H9 (cell line): Measurements from ENCODE around the gene CIT. TPM values are rescaled to one million over a fixed set of nuclear protein-coding genes. Genes with fewer than 3 reads are reported as not detected.

Experiments
- DNase-seq: peaks from one replicate; pipeline ENCODE4 v3.0.0-alpha.2; 2017
- H2AFZ ChIP-seq: one replicate; pipeline ENCODE4 v1.6.1; 2013; ENCODE audit warnings: mild to moderate bottlenecking, low read length, control low read depth, moderate library complexity
- H2AK5ac ChIP-seq: 2 replicates; pipeline ENCODE4 v1.6.1; 2013; ENCODE audit warnings: low read length, control low read depth, mixed read lengths; ENCODE audit not compliant: insufficient read length
- H2BK120ac ChIP-seq: one replicate; pipeline ENCODE4 v1.6.1; 2013; ENCODE audit warnings: low read depth, mild to moderate bottlenecking, low read length, control low read depth, inconsistent platforms; ENCODE audit not compliant: poor library complexity, severe bottlenecking
- H2BK12ac ChIP-seq: 2 replicates; pipeline ENCODE4 v1.6.1; 2013; ENCODE audit warnings: low read length, control low read depth, mixed read lengths, low read depth; ENCODE audit not compliant: insufficient read length
- H2BK15ac ChIP-seq: 2 replicates; pipeline ENCODE4 v1.6.1; 2013; ENCODE audit warnings: low read depth, low read length, control low read depth
- H2BK20ac ChIP-seq: one replicate; pipeline ENCODE4 v1.6.1; 2013; ENCODE audit warnings: low read depth, mild to moderate bottlenecking, low read length, control low read depth, inconsistent platforms; ENCODE audit not compliant: poor library complexity, severe bottlenecking
- H2BK5ac ChIP-seq: 2 replicates; pipeline ENCODE4 v1.6.1; 2013; ENCODE audit warnings: low read length, control low read depth, mixed read lengths; ENCODE audit not compliant: insufficient read length
- H3K14ac ChIP-seq: 2 replicates; pipeline ENCODE4 v1.6.1; 2013; ENCODE audit warnings: low read length, control low read depth; ENCODE audit not compliant: insufficient read depth
- H3K18ac ChIP-seq: 2 replicates; pipeline ENCODE4 v1.6.1; 2013; ENCODE audit warnings: low read depth, mild to moderate bottlenecking, mixed read lengths, low read length, control low read depth; ENCODE audit not compliant: insufficient read length
- H3K23ac ChIP-seq: 2 replicates; pipeline ENCODE4 v1.6.1; 2013; ENCODE audit warnings: low read length, control low read depth, mixed read lengths, low read depth; ENCODE audit not compliant: insufficient read length
- H3K23me2 ChIP-seq: 2 replicates; pipeline ENCODE4 v1.6.1; 2013; ENCODE audit warnings: low read depth, mild to moderate bottlenecking, mixed read lengths, low read length, control low read depth; ENCODE audit not compliant: insufficient read length, poor library complexity, severe bottlenecking
- H3K27ac ChIP-seq: 2 replicates; pipeline ENCODE4 v1.5.1; 2013; ENCODE audit warnings: low read length, control low read depth, mixed read lengths, low read depth; ENCODE audit not compliant: insufficient read length
- H3K27me3 ChIP-seq: 2 replicates; pipeline ENCODE4 v1.6.1; 2013; ENCODE audit warnings: low read length, control low read depth, inconsistent platforms; ENCODE audit not compliant: insufficient read depth
- H3K4ac ChIP-seq: 2 replicates; pipeline ENCODE4 v1.6.1; 2013; ENCODE audit warnings: low read depth, mild to moderate bottlenecking, control low read depth, inconsistent platforms, low read length, moderate library complexity
- H3K4me1 ChIP-seq: 2 replicates; pipeline ENCODE4 v1.6.1; 2013; ENCODE audit warnings: low read length, control low read depth, inconsistent platforms; ENCODE audit not compliant: insufficient read depth
- H3K4me2 ChIP-seq: 2 replicates; pipeline ENCODE4 v1.6.1; 2013; ENCODE audit warnings: low read length, control low read depth, mixed read lengths; ENCODE audit not compliant: insufficient read length, insufficient read depth
- H3K56ac ChIP-seq: 2 replicates; pipeline ENCODE4 v1.6.1; 2013; ENCODE audit warnings: low read depth, mild to moderate bottlenecking, mixed read lengths, low read length, control low read depth; ENCODE audit not compliant: insufficient read length
- H3K79me1 ChIP-seq: 2 replicates; pipeline ENCODE4 v1.6.1; 2013; ENCODE audit warnings: low read depth, mild to moderate bottlenecking, moderate library complexity, low read length, control low read depth, inconsistent platforms; ENCODE audit not compliant: insufficient read depth, poor library complexity, severe bottlenecking
- H3K79me2 ChIP-seq: 2 replicates; pipeline ENCODE4 v1.6.1; 2013; ENCODE audit warnings: low read length, control low read depth, inconsistent platforms; ENCODE audit not compliant: insufficient read depth
- H3K9ac ChIP-seq: 2 replicates; pipeline ENCODE4 v1.6.1; 2013; ENCODE audit warnings: low read length, control low read depth, mixed read lengths; ENCODE audit not compliant: insufficient read length; ENCODE audit errors: extremely low read depth
- H3K9me3 ChIP-seq: one replicate; pipeline ENCODE4 v1.6.1; 2013; ENCODE audit warnings: low read depth, low read length, inconsistent platforms; ENCODE audit not compliant: control insufficient read depth
- H3T11ph ChIP-seq: one replicate; pipeline ENCODE4 v1.6.1; 2013; ENCODE audit warnings: mild to moderate bottlenecking, low read length, control low read depth, inconsistent platforms
- H4K20me1 ChIP-seq: one replicate; pipeline ENCODE4 v1.6.1; 2013; ENCODE audit not compliant: control insufficient read depth, insufficient read length, insufficient read depth
- H4K5ac ChIP-seq: 2 replicates; pipeline ENCODE4 v1.6.1; 2013; ENCODE audit warnings: low read depth, mild to moderate bottlenecking, mixed read lengths, low read length, control low read depth; ENCODE audit not compliant: insufficient read length
- H4K8ac ChIP-seq: replicated peaks from 2 replicates; pipeline ENCODE4 v1.6.1; 2013; ENCODE audit warnings: low read length, control low read depth, mixed read lengths, low read depth; ENCODE audit not compliant: insufficient read length
- H4K91ac ChIP-seq: 2 replicates; pipeline ENCODE4 v1.6.1; 2013; ENCODE audit warnings: low read depth, mild to moderate bottlenecking, moderate library complexity, mixed read lengths, low read length, control low read depth; ENCODE audit not compliant: insufficient read length
- H3K27ac Mint-ChIP-seq, 3 experiments: 2 replicates in 2 of 3; 3 replicates in 1 of 3; pipeline ENCODE4 v1.8.0; 2020 to 2021; ENCODE audit warnings: mixed read lengths in 3 of 3, mild to moderate bottlenecking in 1 of 3, moderate library complexity in 1 of 3
- H3K27me3 Mint-ChIP-seq: 2 replicates; pipeline ENCODE4 v1.8.0; 2021; ENCODE audit warnings: low read depth, mild to moderate bottlenecking, moderate library complexity, mixed read lengths
- H3K36me3 Mint-ChIP-seq, 3 experiments: 2 replicates in 2 of 3; 3 replicates in 1 of 3; pipeline ENCODE4 v1.8.0; 2020 to 2021; ENCODE audit warnings: low read depth in 3 of 3, mixed read lengths in 3 of 3; ENCODE audit not compliant: insufficient read depth in 1 of 3
- H3K4me1 Mint-ChIP-seq, 2 experiments: 2 replicates each; pipeline ENCODE4 v1.8.0; 2020; ENCODE audit warnings: mixed read lengths in 2 of 2
- H3K4me3 Mint-ChIP-seq, 2 experiments: 2 replicates in 1 of 2; 3 replicates in 1 of 2; pipeline ENCODE4 v1.8.0; 2020 to 2021; ENCODE audit warnings: mild to moderate bottlenecking in 2 of 2, mixed read lengths in 2 of 2, moderate library complexity in 1 of 2
- H3K9me3 Mint-ChIP-seq, 2 experiments: 2 replicates in 1 of 2; 3 replicates in 1 of 2; pipeline ENCODE4 v1.8.0; 2020; ENCODE audit warnings: mild to moderate bottlenecking in 2 of 2, mixed read lengths in 2 of 2, moderate library complexity in 1 of 2
- WGBS: extraction: QIAGEN DNeasy Blood & Tissue Kit; methylation state at CpG from one replicate; pipeline ENCODE4 v1.1.7; 2013; ENCODE audit warnings: missing lambda C conversion rate, low lambda C conversion rate, mixed read lengths; ENCODE audit not compliant: insufficient read length; ENCODE audit errors: extremely low coverage; 5-methylcytosine and 5-hydroxymethylcytosine counted together
- total RNA-seq: library from RNA; stranded (reverse); gene quantifications from 2 replicates; pipeline ENCODE4 v1.2.1, GENCODE V29; 2021
- TF ChIP-seq, protein P1 (sequence below): fragments of 200-600 bp; sonication (generic); conservative IDR thresholded peaks from 3 replicates; pipeline ENCODE4 v1.8.0; 2021; ENCODE audit warnings: antibody characterized with exemption, mild to moderate bottlenecking

The CIT gene
- total RNA-seq, 1 experiment from 2014 or later: 55.3 TPM

DNA sequence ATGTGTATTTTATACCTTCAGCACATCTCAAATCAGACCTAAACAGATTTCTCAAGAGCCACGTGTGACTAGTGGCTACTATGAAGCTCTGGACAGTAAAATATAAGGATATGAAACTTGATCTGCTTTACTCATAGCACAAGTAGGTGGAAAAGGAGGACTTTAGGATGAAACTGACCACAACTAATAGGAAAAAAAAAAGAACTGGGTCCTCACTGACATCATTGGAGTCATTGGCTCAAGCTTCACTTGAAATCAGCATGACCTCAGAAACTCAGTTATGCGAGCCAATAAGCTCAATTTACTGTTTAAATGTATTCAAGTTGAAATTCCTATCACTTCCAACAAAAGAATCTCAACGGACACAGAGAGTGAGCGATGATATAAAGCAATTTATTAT is 34.1 kb upstream of the CIT start:
- H3K27me3 Mint-ChIP-seq: no peaks in the 10 kb centered on the region
- Histone ChIP-seq H4K8ac (no peak overlapping the region), H3K18ac (no peak overlapping the region), H4K5ac (no peak overlapping the region), H3T11ph (no peak overlapping the region), H3K23ac (no peak overlapping the region), H2AFZ (no peak overlapping the region), H2BK12ac (no peak overlapping the region), H2BK15ac (no peak overlapping the region), H3K4me1 (no peaks in the 10 kb centered on the region), H2BK120ac (no peak overlapping the region), H3K14ac (no peak overlapping the region), H3K27ac (no peak overlapping the region), H3K23me2 (no peaks in the 10 kb centered on the region), H4K20me1 (no peaks in the 10 kb centered on the region), H3K56ac (no peak overlapping the region), H3K9me3 (no peaks in the 10 kb centered on the region), H2AK5ac (no peak overlapping the region), H3K79me2 (no peaks in the 10 kb centered on the region), H3K4ac (no peak overlapping the region), H4K91ac (no peak overlapping the region), H3K4me2 (no peak overlapping the region), H3K79me1 (no peaks in the 10 kb centered on the region), H2BK5ac (no peak overlapping the region), H3K27me3 (no peaks in the 10 kb centered on the region), H3K9ac (no peak overlapping the region), H2BK20ac (no peak overlapping the region)
- H3K36me3 Mint-ChIP-seq: no peaks in the 10 kb centered on the region
- H3K9me3 Mint-ChIP-seq: no peaks in the 10 kb centered on the region; a peak in 1 of 5 replicates
- H3K27ac Mint-ChIP-seq: no peak overlapping the region
- DNase-seq: no peak
- peaks cover 0 to 4% of the 10 kb centered on the region in 2 experiments; a peak in 1 of 4 replicates for H3K4me1 Mint-ChIP-seq
- TF ChIP-seq, protein P1, sequence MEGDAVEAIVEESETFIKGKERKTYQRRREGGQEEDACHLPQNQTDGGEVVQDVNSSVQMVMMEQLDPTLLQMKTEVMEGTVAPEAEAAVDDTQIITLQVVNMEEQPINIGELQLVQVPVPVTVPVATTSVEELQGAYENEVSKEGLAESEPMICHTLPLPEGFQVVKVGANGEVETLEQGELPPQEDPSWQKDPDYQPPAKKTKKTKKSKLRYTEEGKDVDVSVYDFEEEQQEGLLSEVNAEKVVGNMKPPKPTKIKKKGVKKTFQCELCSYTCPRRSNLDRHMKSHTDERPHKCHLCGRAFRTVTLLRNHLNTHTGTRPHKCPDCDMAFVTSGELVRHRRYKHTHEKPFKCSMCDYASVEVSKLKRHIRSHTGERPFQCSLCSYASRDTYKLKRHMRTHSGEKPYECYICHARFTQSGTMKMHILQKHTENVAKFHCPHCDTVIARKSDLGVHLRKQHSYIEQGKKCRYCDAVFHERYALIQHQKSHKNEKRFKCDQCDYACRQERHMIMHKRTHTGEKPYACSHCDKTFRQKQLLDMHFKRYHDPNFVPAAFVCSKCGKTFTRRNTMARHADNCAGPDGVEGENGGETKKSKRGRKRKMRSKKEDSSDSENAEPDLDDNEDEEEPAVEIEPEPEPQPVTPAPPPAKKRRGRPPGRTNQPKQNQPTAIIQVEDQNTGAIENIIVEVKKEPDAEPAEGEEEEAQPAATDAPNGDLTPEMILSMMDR: no peak
- no CpG with 5 or more reads among the region's 4 CpGs for WGBS
- no peak overlapping the region for H3K4me3 Mint-ChIP-seq
